HCT116 (cell line): ENCODE results near the gene SLC1A4. TPM values are rescaled to one million over a fixed set of nuclear protein-coding genes. Genes with fewer than 3 reads are reported as not detected.

Source experiments
- ATAC-seq: fragments of 200-7000 bp; cut with Tn5 transposase; 2 replicates; pipeline ENCODE4 v1.9.1; 2020; ENCODE audit warnings: mild to moderate bottlenecking, moderate library complexity
- BruUV-seq: library from RNA; stranded (reverse); fragments of 400-500 nt; replicated peaks from 2 replicates; lab custom pipeline; 2021; lab: Mats Ljungman, UMichigan
- CTCF ChIA-PET: fragments of 300-600 bp; sonication (Branson Sonifier 250); formaldehyde crosslinking; loops from one replicate; lab custom pipeline; 2021; ENCODE audit warnings: antibody characterized with exemption; lab: Charles Lee
- POLR2A ChIA-PET: fragments of 300-600, 350-600 bp; sonication (Branson Sonifier 250); formaldehyde crosslinking; loops from one replicate; lab custom pipeline; 2021; ENCODE audit warnings: antibody characterized with exemption; lab: Charles Lee
- RAD21 ChIA-PET, 2 experiments: fragments of 300-600 bp; sonication (Branson Sonifier 250); formaldehyde crosslinking; loops; one replicate each; lab custom pipeline; 2023; ENCODE audit warnings: low total read pairs in 2 of 2; ENCODE audit not compliant: uncharacterized antibody in 2 of 2, unreplicated experiment in 2 of 2, low non-redundant PET in 1 of 2; lab: Charles Lee
- DNase-seq: peaks from one replicate; pipeline ENCODE4 v3.0.0-alpha.2; 2010; ENCODE audit warnings: low read depth, low spot score
- H2AFZ ChIP-seq: fragments of 200-600 bp; shearing (Covaris generic), sonication (generic); 2 replicates; pipeline ENCODE4 v1.6.1; 2017; ENCODE audit warnings: low read depth, mixed run types, mixed read lengths, antibody characterized with exemption, low read length; ENCODE audit not compliant: poor library complexity, severe bottlenecking
- H3K27ac ChIP-seq: 2 replicates; pipeline ENCODE4 v1.5.1; 2012; ENCODE audit warnings: low read depth, low read length
- H3K27me3 ChIP-seq: fragments of 200-600 bp; sonication (generic); 2 replicates; pipeline ENCODE4 v1.6.1; 2016; ENCODE audit warnings: mixed run types, low read length, mixed read lengths; ENCODE audit not compliant: insufficient read depth
- H3K36me3 ChIP-seq, 2 experiments: fragments of 200-500 bp in 1 of 2; fragments of 200-600 bp in 1 of 2; sonication (Bioruptor generic) in 1 of 2; sonication (generic) in 1 of 2; 2 replicates each; pipeline versions ENCODE4 v1.5.1 to v1.6.1; 2014 to 2016; ENCODE audit warnings: low read length in 2 of 2, inconsistent platforms in 1 of 2, mixed read lengths in 1 of 2, mixed run types in 1 of 2; ENCODE audit not compliant: insufficient read depth in 2 of 2, control insufficient read depth in 1 of 2
- H3K4me1 ChIP-seq, 2 experiments: fragments of 200-600 bp in 1 of 2; sonication (generic) in 1 of 2; 2 replicates each; pipeline versions ENCODE4 v1.5.1 to v1.6.1; 2012 to 2017; ENCODE audit warnings: low read length in 2 of 2, inconsistent platforms in 1 of 2, mild to moderate bottlenecking in 1 of 2, mixed read lengths in 1 of 2, mixed run types in 1 of 2, moderate library complexity in 1 of 2; ENCODE audit not compliant: insufficient read depth in 2 of 2, control insufficient read depth in 1 of 2
- H3K4me2 ChIP-seq: fragments of 200-600 bp; sonication (generic); 2 replicates; pipeline ENCODE4 v1.6.1; 2017; ENCODE audit warnings: mixed run types, low read length, mixed read lengths
- H3K4me3 ChIP-seq, 2 experiments: fragments of 200-600 bp in 1 of 2; sonication (generic) in 1 of 2; replicated peaks in 1 of 2; 2 replicates each; pipeline ENCODE4 v1.5.1; 2011 to 2016; ENCODE audit warnings: low read length in 2 of 2, control low read depth in 1 of 2, low read depth in 1 of 2, mild to moderate bottlenecking in 1 of 2, mixed read lengths in 1 of 2, mixed run types in 1 of 2
- H3K79me2 ChIP-seq: fragments of 200-600 bp; sonication (generic); 2 replicates; pipeline ENCODE4 v1.6.1; 2017; ENCODE audit warnings: mild to moderate bottlenecking, mixed run types, low read length, moderate library complexity, mixed read lengths; ENCODE audit not compliant: insufficient read depth
- H3K9ac ChIP-seq: fragments of 200-600 bp; sonication (generic); 2 replicates; pipeline ENCODE4 v1.6.1; 2016; ENCODE audit warnings: low read length, mixed read lengths
- H3K9me2 ChIP-seq: fragments of 200-600 bp; sonication (generic), shearing (Covaris generic); 2 replicates; pipeline ENCODE4 v1.6.1; 2017; ENCODE audit warnings: mixed run types, mild to moderate bottlenecking, moderate library complexity; ENCODE audit not compliant: insufficient read depth
- H3K9me3 ChIP-seq, 2 experiments: fragments of 200-500 bp in 1 of 2; fragments of 200-600 bp in 1 of 2; sonication (Bioruptor generic) in 1 of 2; sonication (generic) in 1 of 2; 2 replicates each; pipeline ENCODE4 v1.6.1; 2014 to 2017; ENCODE audit warnings: low read length in 2 of 2, mixed read lengths in 2 of 2, inconsistent platforms in 1 of 2, low read depth in 1 of 2, mild to moderate bottlenecking in 1 of 2, mixed run types in 1 of 2, moderate library complexity in 1 of 2; ENCODE audit not compliant: control insufficient read depth in 1 of 2, insufficient read depth in 1 of 2
- H4K20me1 ChIP-seq: fragments of 200-600 bp; sonication (generic), shearing (Covaris generic); 2 replicates; pipeline ENCODE4 v1.6.1; 2017; ENCODE audit warnings: mixed run types, mild to moderate bottlenecking, moderate library complexity; ENCODE audit not compliant: insufficient read depth
- CEBPB ChIP-seq: IDR thresholded peaks from 2 replicates; pipeline ENCODE4 v1.6.1; 2012; ENCODE audit warnings: low read depth
- EGR1 ChIP-seq: IDR thresholded peaks from 2 replicates; pipeline ENCODE4 v1.6.1; 2012; ENCODE audit warnings: low read depth
- ELF1 ChIP-seq: IDR thresholded peaks from 2 replicates; pipeline ENCODE4 v1.6.1; 2012; ENCODE audit warnings: low read depth, borderline replicate concordance
- EZH2 ChIP-seq: fragments of 200-600 bp; sonication (generic); IDR thresholded peaks from 2 replicates; pipeline ENCODE4 v1.6.1; 2017; ENCODE audit warnings: antibody characterized with exemption, mixed run types
- EZH2phosphoT487 ChIP-seq: fragments of 200-600 bp; IDR thresholded peaks from 2 replicates; pipeline ENCODE4 v1.6.1; 2018; ENCODE audit warnings: antibody characterized with exemption, borderline replicate concordance
- JUND ChIP-seq: IDR thresholded peaks from 2 replicates; pipeline ENCODE4 v1.6.1; 2012
- POLR2A ChIP-seq: IDR thresholded peaks from 2 replicates; pipeline ENCODE4 v1.7.0; 2011; ENCODE audit warnings: borderline replicate concordance; ENCODE audit not compliant: insufficient read depth, insufficient read length; ENCODE audit errors: extremely low read depth
- POLR2AphosphoS5 ChIP-seq: IDR thresholded peaks from 2 replicates; pipeline ENCODE4 v1.6.1; 2011; ENCODE audit warnings: mild to moderate bottlenecking, low read depth, low read length, moderate library complexity
- REST ChIP-seq: IDR thresholded peaks from 2 replicates; pipeline ENCODE4 v1.6.1; 2012; ENCODE audit warnings: low read depth
- SIN3A ChIP-seq: IDR thresholded peaks from 2 replicates; pipeline ENCODE4 v1.6.1; 2012; ENCODE audit warnings: low read depth
- TCF7L2 ChIP-seq: IDR thresholded peaks from 2 replicates; pipeline ENCODE4 v1.7.0; 2011; ENCODE audit warnings: borderline replicate concordance, inconsistent platforms; ENCODE audit not compliant: insufficient read depth, insufficient read length; ENCODE audit errors: extremely low read depth
- YY1 ChIP-seq: IDR thresholded peaks from 2 replicates; pipeline ENCODE4 v1.6.1; 2011; ENCODE audit warnings: low read length, low read depth, moderate library complexity, mild to moderate bottlenecking; ENCODE audit not compliant: insufficient replicate concordance; ENCODE audit errors: extremely low read depth
- ZFX ChIP-seq: fragments of 450-650 bp; IDR thresholded peaks from 2 replicates; pipeline ENCODE4 v1.6.1; 2017
- ZNF274 ChIP-seq: fragments of 200-500 bp; sonication (Bioruptor generic); IDR thresholded peaks from 2 replicates; pipeline ENCODE4 v1.6.1; 2014; ENCODE audit warnings: mild to moderate bottlenecking, low read depth, low read length, inconsistent platforms
- intact Hi-C: fragments of 100-400 bp; cut with micrococcal nuclease; formaldehyde crosslinking; loops from 2 replicates; pipeline ENCODE4 v1.10.0; 2022
- total RNA-seq: library from RNA; stranded (reverse); gene quantifications from one replicate; pipeline ENCODE4 v1.2.1, GENCODE V29; 2021; ENCODE audit not compliant: unreplicated experiment
- TF ChIP-seq, protein P1 (sequence below): IDR thresholded peaks from 2 replicates; pipeline ENCODE4 v1.6.1; 2012

The SLC1A4 gene
- total RNA-seq, 1 experiment from 2014 or later: 9.2 TPM

DNA sequence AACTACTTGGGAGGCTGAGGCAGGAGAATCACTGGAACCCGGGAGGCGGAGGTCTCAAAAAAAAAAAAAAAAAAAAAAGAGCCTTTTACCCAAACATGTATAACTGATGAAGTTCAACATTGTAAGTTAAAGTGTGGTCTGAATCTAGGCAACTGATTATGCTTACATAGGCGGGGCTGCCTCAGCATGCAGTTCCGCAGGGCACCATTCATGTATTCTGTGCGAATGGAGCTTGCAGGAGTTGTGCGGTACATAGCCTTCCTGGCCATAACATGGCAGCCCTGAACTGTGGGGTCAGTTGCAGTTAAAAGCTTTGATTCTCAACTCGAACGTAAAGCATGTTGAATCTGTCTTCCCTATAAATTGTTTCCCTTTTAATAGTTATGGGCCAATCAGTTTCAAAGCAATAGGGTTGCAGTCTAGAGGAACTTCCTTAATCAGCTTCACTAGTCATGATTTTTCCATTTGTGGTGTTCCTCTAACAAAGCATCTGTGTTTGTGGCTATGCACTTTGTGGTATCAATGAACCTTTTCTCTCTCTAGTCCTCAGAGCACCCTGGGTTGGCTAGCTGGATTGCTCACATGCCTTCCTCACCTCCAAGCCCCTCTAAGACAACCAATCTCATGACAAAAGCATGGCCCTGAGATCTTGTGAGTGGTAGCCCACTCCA is 36.4 kb downstream of the SLC1A4 start:
- RAD21 ChIA-PET: no interaction called here
- no TSS peak for BruUV-seq
- Histone ChIP-seq H3K27ac (no peak overlapping the region), H3K9me2 (no peaks in the 10 kb centered on the region), H3K4me2 (no peak overlapping the region), H3K79me2 (no peaks in the 10 kb centered on the region), H3K4me1 (peaks cover 0 to 7% of the 10 kb centered on the region in 2 experiments; a peak in 1 of 4 replicates), H3K9me3 (no peaks in the 10 kb centered on the region), H2AFZ (no peak overlapping the region), H3K36me3 (no peaks in the 10 kb centered on the region), H3K4me3 (no peak overlapping the region), H4K20me1 (no peaks in the 10 kb centered on the region), H3K27me3 (no peaks in the 10 kb centered on the region), H3K9ac (no peak overlapping the region)
- POLR2A ChIA-PET: no interaction called here
- intact Hi-C loops: no loop called here
- ATAC-seq (no peak), DNase-seq (no peak)
- CTCF ChIA-PET: no interaction called here
- TF ChIP-seq TCF7L2: no peak
- TF ChIP-seq SIN3A: no peak
- TF ChIP-seq EGR1: no peak
- TF ChIP-seq EZH2: no peak
- no peak for TF ChIP-seq ELF1
- TF ChIP-seq EZH2phosphoT487: no peak
- no peak for TF ChIP-seq YY1
- TF ChIP-seq ZNF274: no peak
- TF ChIP-seq JUND: no peak
- TF ChIP-seq POLR2A: no peak
- TF ChIP-seq REST: no peak
- TF ChIP-seq ZFX: no peak
- TF ChIP-seq POLR2AphosphoS5: no peak
- TF ChIP-seq, protein P1, sequence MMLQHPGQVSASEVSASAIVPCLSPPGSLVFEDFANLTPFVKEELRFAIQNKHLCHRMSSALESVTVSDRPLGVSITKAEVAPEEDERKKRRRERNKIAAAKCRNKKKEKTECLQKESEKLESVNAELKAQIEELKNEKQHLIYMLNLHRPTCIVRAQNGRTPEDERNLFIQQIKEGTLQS: no peak
- no peak for TF ChIP-seq CEBPB
